HG03354 (cell line): Measurements from ENCODE around the gene CALCB.

Source experiments
- ATAC-seq: cut with Tn5 transposase; IDR thresholded peaks from one replicate; pipeline ENCODE4 v1.9.1; 2021; ENCODE audit warnings: mild to moderate bottlenecking; ENCODE audit not compliant: unreplicated experiment, poor library complexity, severe bottlenecking

CALCB gene

GRCh38 chr11:15072551-15073143 lies 746 bp upstream of the CALCB start:
- no peak for ATAC-seq

GRCh38 chr11:15074206-15075161 lies 1.1 kb downstream of the CALCB start:
- ATAC-seq, result peak; percentile 94

- no peak for ATAC-seq
These were observed 1.8 kb downstream of the CALCB start for GRCh38 chr11:15075162-15075526.

GRCh38 chr11:15091175-15091574 lies 17.8 kb downstream of the CALCB start:
- ATAC-seq, result no peak

GRCh38 chr11:15091625-15092024 lies 18.2 kb downstream of the CALCB start:
- ATAC-seq, result no peak

GRCh38 chr11:15093432-15093831 lies 20.0 kb downstream of the CALCB start:
- no peak for ATAC-seq

GRCh38 chr11:15095736-15096228 lies 22.4 kb downstream of the CALCB start:
- no peak for ATAC-seq

- no peak for ATAC-seq
These were observed 24.0 kb downstream of the CALCB start for GRCh38 chr11:15097411-15097810.

GRCh38 chr11:15099267-15099666 lies 25.9 kb downstream of the CALCB start:
- no peak for ATAC-seq

GRCh38 chr11:15101072-15101709 lies 27.8 kb downstream of the CALCB start:
- peak; percentile 89 for ATAC-seq

GRCh38 chr11:15104166-15104565 lies 30.8 kb downstream of the CALCB start:
- ATAC-seq, result no peak

GRCh38 chr11:15106201-15106965 lies 33.0 kb downstream of the CALCB start:
- ATAC-seq, result no peak

- peak; percentile 81 for ATAC-seq
These were observed 34.5 kb downstream of the CALCB start for GRCh38 chr11:15107730-15108515.

- ATAC-seq, result no peak
These were observed 35.3 kb downstream of the CALCB start for GRCh38 chr11:15108592-15109130.

- ATAC-seq, result no peak
These were observed 36.2 kb downstream of the CALCB start for GRCh38 chr11:15109602-15110001.

GRCh38 chr11:15111215-15111614 lies 37.8 kb downstream of the CALCB start:
- ATAC-seq, result no peak

GRCh38 chr11:15112131-15112541 lies 38.7 kb downstream of the CALCB start:
- no peak for ATAC-seq

- ATAC-seq, result peak; percentile 91
These were observed 40.0 kb downstream of the CALCB start for GRCh38 chr11:15113381-15113780.
